HG03159 (cell line): Measurements from ENCODE around the gene MTUS2.
A peak's percentile ranks its signal among the peaks of the same experiment; 100 is the strongest.

Experiments used
- ATAC-seq: cut with Tn5 transposase; IDR thresholded peaks from one replicate; pipeline ENCODE4 v1.9.1; 2021; ENCODE audit warnings: mild to moderate bottlenecking, moderate library complexity; ENCODE audit not compliant: unreplicated experiment

MTUS2 gene

GRCh38 chr13:29474991-29475390 lies 654.9 kb downstream of the MTUS2 start:
- ATAC-seq: no peak

- ATAC-seq: no peak
These were observed 655.9 kb downstream of the MTUS2 start for GRCh38 chr13:29476046-29476445.

- ATAC-seq: no peak
These were observed 659.8 kb downstream of the MTUS2 start for GRCh38 chr13:29479716-29480492.

GRCh38 chr13:29480893-29481525 lies 660.9 kb downstream of the MTUS2 start:
- no peak for ATAC-seq

GRCh38 chr13:29481603-29482002 lies 661.5 kb downstream of the MTUS2 start:
- ATAC-seq: no peak

- ATAC-seq: no peak
These were observed 662.4 kb downstream of the MTUS2 start for GRCh38 chr13:29482504-29482903.

- ATAC-seq: no peak
These were observed 663.1 kb downstream of the MTUS2 start for GRCh38 chr13:29483211-29483610.

GRCh38 chr13:29483623-29484022 lies 663.5 kb downstream of the MTUS2 start:
- no peak for ATAC-seq

- ATAC-seq: no peak
These were observed 664.1 kb downstream of the MTUS2 start for GRCh38 chr13:29484236-29484635.

GRCh38 chr13:29484796-29485195 lies 664.7 kb downstream of the MTUS2 start:
- no peak for ATAC-seq

- no peak for ATAC-seq
These were observed 666.4 kb downstream of the MTUS2 start for GRCh38 chr13:29486551-29486950.

- no peak for ATAC-seq
These were observed 667.6 kb downstream of the MTUS2 start for GRCh38 chr13:29487466-29488454.

GRCh38 chr13:29489650-29490560 lies 669.8 kb downstream of the MTUS2 start:
- ATAC-seq: no peak

GRCh38 chr13:29490561-29490885 lies 670.4 kb downstream of the MTUS2 start:
- ATAC-seq: no peak

GRCh38 chr13:29491248-29491647 lies 671.1 kb downstream of the MTUS2 start:
- ATAC-seq: no peak

GRCh38 chr13:29493796-29494195 lies 673.7 kb downstream of the MTUS2 start:
- ATAC-seq: no peak

GRCh38 chr13:29494520-29494919 lies 674.4 kb downstream of the MTUS2 start:
- no peak for ATAC-seq

- peak; percentile 71 for ATAC-seq
These were observed 676.1 kb downstream of the MTUS2 start for GRCh38 chr13:29496241-29496712.

GRCh38 chr13:29497137-29497654 lies 677.1 kb downstream of the MTUS2 start:
- ATAC-seq: no peak

GRCh38 chr13:29498426-29499040 lies 678.4 kb downstream of the MTUS2 start:
- ATAC-seq: no peak
